OCI-LY7 (cell line): ENCODE data around the gene TMEM253. TPM values are rescaled to one million over a fixed set of nuclear protein-coding genes. Genes with fewer than 3 reads are reported as not detected.

Experiments used
- BruUV-seq: library from RNA; stranded (reverse); fragments of 400-500 nt; replicated peaks from 2 replicates; lab custom pipeline; 2021; lab: Mats Ljungman, UMichigan
- CTCF ChIA-PET: fragments of 300-600 bp; sonication (Branson Sonifier 250); formaldehyde crosslinking; loops from one replicate; lab custom pipeline; 2022; ENCODE audit warnings: antibody characterized with exemption; ENCODE audit not compliant: unreplicated experiment; lab: Charles Lee
- POLR2A ChIA-PET: fragments of 300-600 bp; sonication (Branson Sonifier 250); formaldehyde crosslinking; loops from one replicate; lab custom pipeline; 2022; ENCODE audit warnings: antibody characterized with exemption; lab: Charles Lee
- DNase-seq: peaks from one replicate; pipeline ENCODE4 v3.0.0-alpha.2; 2015; ENCODE audit warnings: low spot score
- H2AFZ ChIP-seq: fragments of 200-600 bp; sonication (generic), shearing (Covaris generic); 2 replicates; pipeline ENCODE4 v1.6.1; 2014; ENCODE audit warnings: mild to moderate bottlenecking, antibody characterized with exemption, low read length, moderate library complexity
- H3K27ac ChIP-seq: fragments of 200-600 bp; sonication (generic); 2 replicates; pipeline ENCODE4 v1.5.1; 2014; ENCODE audit warnings: mixed run types, low read depth, mild to moderate bottlenecking, moderate library complexity, low read length, inconsistent platforms; ENCODE audit not compliant: poor library complexity, severe bottlenecking
- H3K36me3 ChIP-seq: fragments of 200-600 bp; sonication (generic); 2 replicates; pipeline ENCODE4 v1.6.1; 2014; ENCODE audit warnings: mild to moderate bottlenecking, antibody characterized with exemption, low read length, moderate library complexity, mixed read lengths; ENCODE audit not compliant: insufficient read depth
- H3K4me1 ChIP-seq: fragments of 200-600 bp; sonication (generic); 2 replicates; pipeline ENCODE4 v1.5.1; 2014; ENCODE audit warnings: mild to moderate bottlenecking, low read length; ENCODE audit not compliant: insufficient read depth, poor library complexity, severe bottlenecking
- H3K4me2 ChIP-seq: fragments of 200-600 bp; sonication (generic); 2 replicates; pipeline ENCODE4 v1.6.1; 2014; ENCODE audit warnings: mild to moderate bottlenecking, low read length
- H3K4me3 ChIP-seq: fragments of 200-600 bp; sonication (generic); 2 replicates; pipeline ENCODE4 v1.5.1; 2014; ENCODE audit warnings: mild to moderate bottlenecking, low read depth, low read length; ENCODE audit not compliant: poor library complexity, severe bottlenecking
- H3K79me2 ChIP-seq: fragments of 200-600 bp; sonication (generic); 2 replicates; pipeline ENCODE4 v1.6.1; 2016; ENCODE audit warnings: low read depth, mild to moderate bottlenecking, low read length, moderate library complexity, mixed read lengths; ENCODE audit not compliant: insufficient read depth
- H3K9me2 ChIP-seq: fragments of 200-600 bp; sonication (generic); 2 replicates; pipeline ENCODE4 v1.6.1; 2016; ENCODE audit warnings: mild to moderate bottlenecking, low read length, mixed read lengths; ENCODE audit not compliant: insufficient read depth
- H3K9me3 ChIP-seq: fragments of 200-600 bp; sonication (generic); 2 replicates; pipeline ENCODE4 v1.6.1; 2014; ENCODE audit warnings: mild to moderate bottlenecking, mixed run types, low read length, mixed read lengths
- H4K20me1 ChIP-seq: fragments of 200-600 bp; sonication (generic); 2 replicates; pipeline ENCODE4 v1.6.1; 2014; ENCODE audit warnings: mild to moderate bottlenecking, antibody characterized with exemption, low read length, moderate library complexity, mixed read lengths; ENCODE audit not compliant: insufficient read depth
- EZH2phosphoT487 ChIP-seq: fragments of 200-600 bp; sonication (generic); IDR thresholded peaks from 2 replicates; pipeline ENCODE4 v1.6.1; 2018; ENCODE audit warnings: low read depth, borderline replicate concordance, mild to moderate bottlenecking, mixed run types, antibody characterized with exemption, low read length, moderate library complexity, mixed read lengths
- intact Hi-C: fragments of 100-400 bp; cut with micrococcal nuclease; formaldehyde crosslinking; loops from one replicate; pipeline ENCODE4 v1.10.0; 2022; ENCODE audit not compliant: unreplicated experiment
- total RNA-seq, 2 experiments: library from RNA; depleted of rRNA in 1 of 2; stranded (reverse); fragments of >200 nt in 1 of 2; shearing (Covaris generic) in 1 of 2; gene quantifications; 2 replicates each; pipeline ENCODE4 v1.2.3, GENCODE V29; 2014 to 2022
- TF ChIP-seq, protein P1 (sequence below): fragments of 200-600 bp; sonication (generic); conservative IDR thresholded peaks from 2 replicates; pipeline ENCODE4 v1.5.1; 2014; ENCODE audit warnings: mild to moderate bottlenecking, antibody characterized with exemption, low read length, moderate library complexity, mixed read lengths

Gene TMEM253
- total RNA-seq, 2 experiments from 2014 or later: 0.88 TPM; not detected in 1

DNA sequence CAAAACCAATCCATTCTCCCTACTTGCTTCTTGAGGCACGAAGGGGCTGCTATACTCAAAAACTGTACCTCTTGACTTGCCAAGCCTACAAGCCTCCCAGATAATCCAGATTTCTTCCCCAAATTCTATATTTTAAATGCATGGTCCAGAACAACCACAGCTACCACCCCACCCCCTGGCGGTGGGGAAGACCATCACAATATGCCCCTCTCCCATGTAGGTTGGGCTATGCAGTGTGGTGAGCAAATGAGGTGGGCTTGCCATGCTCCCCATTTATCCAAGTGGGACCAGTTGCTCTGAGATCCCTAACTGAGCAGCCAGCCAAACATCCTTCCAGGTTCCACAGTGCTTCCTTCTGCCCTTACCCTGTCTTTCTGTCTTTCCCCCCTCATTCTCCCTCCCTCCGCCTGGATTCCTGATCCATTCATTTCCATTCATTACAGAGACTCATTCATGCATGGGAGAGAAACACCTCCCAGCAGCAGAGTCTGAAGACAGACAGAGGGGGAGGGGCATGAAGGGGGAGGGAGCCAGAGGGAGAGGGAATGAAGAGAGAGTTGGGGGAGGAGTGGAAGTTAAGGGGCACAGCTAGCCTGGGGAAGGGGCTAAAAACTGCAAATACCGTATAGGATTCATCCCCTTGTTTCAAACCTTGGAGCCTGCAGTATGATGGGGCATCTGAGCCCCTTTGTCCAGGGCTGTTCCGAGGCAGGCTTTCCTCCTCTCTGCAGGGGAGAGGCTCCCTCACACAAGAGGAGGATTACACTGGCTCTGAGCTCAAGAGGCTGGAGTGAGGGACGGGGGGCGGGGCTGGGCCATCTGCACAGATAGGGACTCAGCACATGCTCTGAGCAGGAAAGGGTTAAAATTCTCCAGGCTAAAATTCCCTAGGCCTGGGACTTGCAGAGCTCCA lies 6.8 kb upstream of the TMEM253 start:
- Histone ChIP-seq H3K79me2 (no peaks in the 10 kb centered on the region), H2AFZ (no peak overlapping the region)

DNA sequence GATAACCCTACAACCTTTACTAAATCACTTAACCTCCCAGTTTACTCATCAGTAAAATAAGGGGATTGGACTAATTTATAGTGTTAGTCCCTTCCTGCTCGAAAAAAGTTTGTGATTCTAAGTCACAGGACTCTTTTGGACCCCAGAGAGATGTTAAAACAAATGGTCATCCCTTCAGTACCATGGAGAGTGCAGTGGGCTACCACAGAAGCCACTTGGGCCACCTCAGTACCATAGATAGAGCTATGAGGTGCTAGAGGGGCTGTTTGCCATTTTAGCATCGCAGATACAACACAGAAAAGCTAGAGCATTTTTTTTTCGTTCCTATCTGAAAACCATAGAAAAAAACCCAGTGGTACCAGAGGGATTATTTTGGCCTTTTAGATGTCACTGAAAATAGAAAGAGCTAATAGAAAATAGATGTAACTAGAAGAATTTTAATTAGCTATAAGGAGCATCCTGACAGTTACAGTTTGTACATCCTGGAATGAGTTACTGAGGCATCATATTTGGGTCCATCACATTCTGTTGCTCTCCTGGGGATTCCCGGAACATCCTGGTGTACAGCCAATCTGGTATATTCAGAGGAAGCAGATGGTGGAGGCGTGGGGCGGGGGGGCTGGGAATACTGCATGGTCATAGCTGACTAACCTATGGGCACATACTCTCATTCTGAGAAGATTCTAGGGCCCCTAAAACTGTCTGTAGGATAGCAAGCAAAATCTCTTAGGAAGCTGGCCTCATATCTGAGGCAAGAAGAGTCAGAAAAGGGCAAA lies 5.2 kb upstream of the TMEM253 start:
- peaks cover 29% of the 10 kb centered on the region for H3K4me1 ChIP-seq
- no peak overlapping the region for H3K27ac ChIP-seq
- no peaks in the 10 kb centered on the region; the same call in 1 of the 2 replicates for H4K20me1 ChIP-seq
- no TSS peak for BruUV-seq
- H3K9me3 ChIP-seq: no peaks in the 10 kb centered on the region
- ChIA-PET POLR2A (interaction anchor here (0.6 to 2.5 kb wide), 5 partner anchors 9 to 80 kb away, joined by 3 to 13 read pairs (median 4); no protein-coding TSS in a partner anchor), CTCF (interaction anchor here (0.5 to 1.6 kb wide), 4 partner anchors 9 to 1964 kb away, joined by 3 to 7 read pairs (median 4); no protein-coding TSS in a partner anchor)
- no peaks in the 10 kb centered on the region for H3K36me3 ChIP-seq
- TF ChIP-seq, protein P1, sequence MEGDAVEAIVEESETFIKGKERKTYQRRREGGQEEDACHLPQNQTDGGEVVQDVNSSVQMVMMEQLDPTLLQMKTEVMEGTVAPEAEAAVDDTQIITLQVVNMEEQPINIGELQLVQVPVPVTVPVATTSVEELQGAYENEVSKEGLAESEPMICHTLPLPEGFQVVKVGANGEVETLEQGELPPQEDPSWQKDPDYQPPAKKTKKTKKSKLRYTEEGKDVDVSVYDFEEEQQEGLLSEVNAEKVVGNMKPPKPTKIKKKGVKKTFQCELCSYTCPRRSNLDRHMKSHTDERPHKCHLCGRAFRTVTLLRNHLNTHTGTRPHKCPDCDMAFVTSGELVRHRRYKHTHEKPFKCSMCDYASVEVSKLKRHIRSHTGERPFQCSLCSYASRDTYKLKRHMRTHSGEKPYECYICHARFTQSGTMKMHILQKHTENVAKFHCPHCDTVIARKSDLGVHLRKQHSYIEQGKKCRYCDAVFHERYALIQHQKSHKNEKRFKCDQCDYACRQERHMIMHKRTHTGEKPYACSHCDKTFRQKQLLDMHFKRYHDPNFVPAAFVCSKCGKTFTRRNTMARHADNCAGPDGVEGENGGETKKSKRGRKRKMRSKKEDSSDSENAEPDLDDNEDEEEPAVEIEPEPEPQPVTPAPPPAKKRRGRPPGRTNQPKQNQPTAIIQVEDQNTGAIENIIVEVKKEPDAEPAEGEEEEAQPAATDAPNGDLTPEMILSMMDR: no peak
- no peak for TF ChIP-seq EZH2phosphoT487
- H3K79me2 ChIP-seq: no peaks in the 10 kb centered on the region
- H2AFZ ChIP-seq: no peak overlapping the region
- no peak overlapping the region for H3K4me3 ChIP-seq
- intact Hi-C loops: no loop called here
- H3K9me2 ChIP-seq: no peaks in the 10 kb centered on the region
- no peak overlapping the region for H3K4me2 ChIP-seq
- no peak for DNase-seq

More for the DNA sequence above, 6.8 kb upstream of the TMEM253 start:
- Histone ChIP-seq H3K4me1 (peaks cover 18% of the 10 kb centered on the region), H3K9me2 (no peaks in the 10 kb centered on the region), H4K20me1 (no peaks in the 10 kb centered on the region; the same call in 1 of the 2 replicates), H3K4me2 (no peak overlapping the region), H3K36me3 (no peaks in the 10 kb centered on the region), H3K9me3 (no peaks in the 10 kb centered on the region), H3K4me3 (no peak overlapping the region), H3K27ac (no peak overlapping the region)
- TF ChIP-seq, protein P1: no peak
- no peak for TF ChIP-seq EZH2phosphoT487
- DNase-seq: no peak
- intact Hi-C loops: no loop called here
- CTCF ChIA-PET: interaction anchor here (0.6 to 1.8 kb wide), 2 partner anchors 10 to 124 kb away, joined by 7 read pairs; no protein-coding TSS in a partner anchor
- BruUV-seq: no TSS peak
- POLR2A ChIA-PET: interaction anchor here (0.5 to 2.5 kb wide), 3 partner anchors 10 to 89 kb away, joined by 3 to 13 read pairs (median 4); no protein-coding TSS in a partner anchor
